Stimulated activated naive CD8-positive, alpha-beta T cell treated with anti-CD3 and anti-CD28 coated beads, Interleukin-15, Interleukin-2, amounts not matched to agents 100 ng/mL and 50 ng/mL, for 24 hours (primary cell): ENCODE results near the gene NTNG2.

Experiments
- H3K27ac Mint-ChIP-seq: one replicate; pipeline ENCODE4 v1.8.0; 2021; ENCODE audit warnings: mild to moderate bottlenecking, mixed read lengths
- H3K27me3 Mint-ChIP-seq: one replicate; pipeline ENCODE4 v1.8.0; 2021; ENCODE audit warnings: mixed read lengths
- H3K36me3 Mint-ChIP-seq: one replicate; pipeline ENCODE4 v1.8.0; 2021; ENCODE audit warnings: low read depth, mixed read lengths
- H3K4me1 Mint-ChIP-seq: one replicate; pipeline ENCODE4 v1.8.0; 2021; ENCODE audit warnings: low read depth, mixed read lengths
- H3K4me3 Mint-ChIP-seq: one replicate; pipeline ENCODE4 v1.8.0; 2021; ENCODE audit warnings: mild to moderate bottlenecking, mixed read lengths
- H3K9me3 Mint-ChIP-seq: one replicate; pipeline ENCODE4 v1.8.0; 2021; ENCODE audit warnings: mixed read lengths

Gene NTNG2

GRCh38 chr9:132197856-132198550 is 36.1 kb downstream of the NTNG2 start:
- H3K36me3 Mint-ChIP-seq: no peaks in the 10 kb centered on the region
- no peaks in the 10 kb centered on the region for H3K27me3 Mint-ChIP-seq
- H3K27ac Mint-ChIP-seq: no peak overlapping the region
- H3K4me3 Mint-ChIP-seq: no peak overlapping the region
- no peaks in the 10 kb centered on the region for H3K4me1 Mint-ChIP-seq
- H3K9me3 Mint-ChIP-seq: no peaks in the 10 kb centered on the region

- no peak overlapping the region for H3K4me3 Mint-ChIP-seq
- no peaks in the 10 kb centered on the region for H3K36me3 Mint-ChIP-seq
- H3K27ac Mint-ChIP-seq: no peak overlapping the region
- no peaks in the 10 kb centered on the region for H3K9me3 Mint-ChIP-seq
- H3K27me3 Mint-ChIP-seq: no peaks in the 10 kb centered on the region
- no peaks in the 10 kb centered on the region for H3K4me1 Mint-ChIP-seq
Measured at GRCh38 chr9:132199056-132199455, 37.2 kb downstream of the NTNG2 start.

- Mint-ChIP-seq H3K27ac (no peak overlapping the region), H3K4me1 (no peaks in the 10 kb centered on the region), H3K27me3 (peaks cover 5% of the 10 kb centered on the region), H3K36me3 (no peaks in the 10 kb centered on the region), H3K9me3 (peaks cover 7% of the 10 kb centered on the region), H3K4me3 (no peak overlapping the region)
Measured at GRCh38 chr9:132200706-132201105, 38.8 kb downstream of the NTNG2 start.

- H3K36me3 Mint-ChIP-seq: no peaks in the 10 kb centered on the region
- H3K27ac Mint-ChIP-seq: no peak overlapping the region
- no peak overlapping the region for H3K4me3 Mint-ChIP-seq
- no peaks in the 10 kb centered on the region for H3K4me1 Mint-ChIP-seq
- H3K27me3 Mint-ChIP-seq: peaks cover 5% of the 10 kb centered on the region
- peaks cover 7% of the 10 kb centered on the region for H3K9me3 Mint-ChIP-seq
Measured at GRCh38 chr9:132201139-132201538, 39.3 kb downstream of the NTNG2 start.

GRCh38 chr9:132201780-132202703 is 40.2 kb downstream of the NTNG2 start:
- Mint-ChIP-seq H3K27me3 (peaks cover 5% of the 10 kb centered on the region), H3K4me1 (no peaks in the 10 kb centered on the region), H3K27ac (no peak overlapping the region), H3K36me3 (no peaks in the 10 kb centered on the region), H3K9me3 (peaks cover 7% of the 10 kb centered on the region), H3K4me3 (no peak overlapping the region)

- no peaks in the 10 kb centered on the region for H3K36me3 Mint-ChIP-seq
- H3K4me3 Mint-ChIP-seq: no peak overlapping the region
- peaks cover 11% of the 10 kb centered on the region for H3K4me1 Mint-ChIP-seq
- H3K27me3 Mint-ChIP-seq: peaks cover 5% of the 10 kb centered on the region
- peaks cover 7% of the 10 kb centered on the region for H3K9me3 Mint-ChIP-seq
- no peak overlapping the region for H3K27ac Mint-ChIP-seq
Measured at GRCh38 chr9:132204883-132205282, 43.0 kb downstream of the NTNG2 start.

GRCh38 chr9:132207215-132207614 is 45.4 kb downstream of the NTNG2 start:
- H3K27ac Mint-ChIP-seq: no peak overlapping the region
- H3K9me3 Mint-ChIP-seq: peaks cover 7% of the 10 kb centered on the region
- peaks cover 11% of the 10 kb centered on the region for H3K4me1 Mint-ChIP-seq
- H3K27me3 Mint-ChIP-seq: peaks cover 5% of the 10 kb centered on the region
- no peak overlapping the region for H3K4me3 Mint-ChIP-seq
- H3K36me3 Mint-ChIP-seq: no peaks in the 10 kb centered on the region

- H3K27ac Mint-ChIP-seq: no peak overlapping the region
- H3K4me1 Mint-ChIP-seq: peaks cover 11% of the 10 kb centered on the region
Measured at GRCh38 chr9:132207839-132208615, 46.2 kb downstream of the NTNG2 start.

GRCh38 chr9:132209228-132209627 is 47.4 kb downstream of the NTNG2 start:
- Mint-ChIP-seq H3K4me3 (no peak overlapping the region), H3K27me3 (peaks cover 5% of the 10 kb centered on the region), H3K36me3 (no peaks in the 10 kb centered on the region), H3K9me3 (peaks cover 7% of the 10 kb centered on the region), H3K4me1 (peaks cover 11% of the 10 kb centered on the region), H3K27ac (no peak overlapping the region)

More at GRCh38 chr9:132207839-132208615, 46.2 kb downstream of the NTNG2 start:
- H3K4me3 Mint-ChIP-seq: no peak overlapping the region
- peaks cover 7% of the 10 kb centered on the region for H3K9me3 Mint-ChIP-seq
- H3K27me3 Mint-ChIP-seq: peaks cover 5% of the 10 kb centered on the region
- H3K36me3 Mint-ChIP-seq: no peaks in the 10 kb centered on the region

- Mint-ChIP-seq H3K4me3 (no peak overlapping the region), H3K4me1 (peaks cover 11% of the 10 kb centered on the region)
Measured at GRCh38 chr9:132210472-132211145, 48.8 kb downstream of the NTNG2 start.

GRCh38 chr9:132211570-132211969 is 49.7 kb downstream of the NTNG2 start:
- H3K36me3 Mint-ChIP-seq: no peaks in the 10 kb centered on the region
- peaks cover 11% of the 10 kb centered on the region for H3K4me1 Mint-ChIP-seq
- H3K27me3 Mint-ChIP-seq: no peaks in the 10 kb centered on the region
- H3K4me3 Mint-ChIP-seq: no peak overlapping the region
- no peaks in the 10 kb centered on the region for H3K9me3 Mint-ChIP-seq
- no peak overlapping the region for H3K27ac Mint-ChIP-seq

More at GRCh38 chr9:132210472-132211145, 48.8 kb downstream of the NTNG2 start:
- Mint-ChIP-seq H3K27me3 (no peaks in the 10 kb centered on the region), H3K27ac (no peak overlapping the region), H3K36me3 (no peaks in the 10 kb centered on the region), H3K9me3 (no peaks in the 10 kb centered on the region)

- Mint-ChIP-seq H3K36me3 (no peaks in the 10 kb centered on the region), H3K4me1 (no peaks in the 10 kb centered on the region), H3K27ac (no peak overlapping the region), H3K27me3 (no peaks in the 10 kb centered on the region), H3K9me3 (no peaks in the 10 kb centered on the region), H3K4me3 (no peak overlapping the region)
Measured at GRCh38 chr9:132214027-132214622, 52.3 kb downstream of the NTNG2 start.

GRCh38 chr9:132216861-132217619 is 55.2 kb downstream of the NTNG2 start:
- no peaks in the 10 kb centered on the region for H3K9me3 Mint-ChIP-seq
- H3K36me3 Mint-ChIP-seq: no peaks in the 10 kb centered on the region
- H3K27me3 Mint-ChIP-seq: no peaks in the 10 kb centered on the region
- H3K4me1 Mint-ChIP-seq: no peaks in the 10 kb centered on the region
- H3K4me3 Mint-ChIP-seq: no peak overlapping the region
- H3K27ac Mint-ChIP-seq: no peak overlapping the region
